HuH-7 (cell line): Measurements from ENCODE around the gene PRKCB.
"Not testable (repeated sequence)": the region's sequence is repeated elsewhere in the genome, so short reads cannot be mapped to it uniquely, and the experiment has no call there.

Experiments
- DNase-seq: peaks from one replicate; pipeline ENCODE4 v3.0.0; 2011; ENCODE audit warnings: low spot score

The PRKCB gene

DNA sequence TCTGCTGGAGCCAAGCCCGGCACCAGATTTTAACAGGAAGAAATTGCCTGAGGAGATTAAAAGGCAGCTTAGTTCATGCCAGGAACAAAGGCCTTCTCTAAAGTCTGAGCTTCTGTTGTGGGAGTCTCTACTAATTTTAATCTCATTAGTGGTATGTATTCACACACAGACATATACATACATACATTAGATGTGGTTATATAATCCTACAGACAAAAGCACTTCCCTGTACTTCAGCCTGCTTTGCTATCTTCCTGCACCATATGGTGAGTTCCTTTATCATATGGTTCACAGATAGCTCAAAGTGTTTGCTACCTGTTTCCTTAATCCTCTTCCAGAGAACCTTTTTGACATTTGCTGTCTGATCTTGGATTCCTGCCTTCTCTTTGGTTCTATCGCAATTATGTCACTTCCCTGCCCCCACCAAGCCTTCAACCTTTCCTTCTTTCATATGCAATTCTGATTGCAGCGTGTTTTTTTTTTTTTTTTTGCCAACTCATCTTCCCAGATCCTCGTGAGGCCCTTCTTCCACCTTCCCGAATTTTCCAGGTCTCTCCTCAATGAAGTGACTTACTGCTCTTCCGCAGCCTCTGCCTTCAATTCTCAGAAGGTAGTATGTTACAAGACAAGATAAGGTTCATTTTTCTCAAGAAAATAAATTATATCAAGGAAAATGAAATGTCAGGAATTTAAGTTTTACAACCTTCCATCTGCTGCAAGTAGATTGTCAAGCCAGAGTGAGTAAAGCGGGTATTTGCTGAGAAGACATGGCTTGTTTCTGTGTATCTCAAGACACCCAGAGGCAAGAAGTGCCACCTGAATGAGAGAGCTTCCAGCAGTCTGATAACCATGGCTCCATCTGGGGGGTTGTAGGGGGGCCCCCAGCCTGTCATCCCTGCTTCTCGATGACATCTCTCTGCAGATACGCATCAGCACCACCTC is 300.1 kb downstream of the PRKCB start:
- no peak for DNase-seq

DNA sequence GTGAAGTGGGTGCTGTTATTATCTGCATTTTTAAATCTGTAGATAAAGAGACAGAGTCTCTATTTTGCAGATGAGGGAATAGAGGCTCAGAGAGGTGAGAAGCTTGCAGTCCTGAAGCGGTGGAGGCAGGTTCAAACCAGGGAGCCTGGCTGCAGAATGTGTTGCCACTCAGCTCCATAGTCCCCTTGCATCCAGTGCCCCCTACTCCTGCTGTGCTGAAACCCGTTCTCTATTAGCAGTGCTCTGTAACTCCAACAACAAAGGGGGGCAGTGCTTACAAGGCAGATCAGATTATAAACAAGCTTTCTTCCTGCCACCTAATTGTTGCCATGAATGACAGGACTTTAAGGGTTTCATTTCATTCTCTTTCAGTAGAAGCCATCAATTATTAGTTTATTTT is 302.2 kb downstream of the PRKCB start:
- no peak for DNase-seq

DNA sequence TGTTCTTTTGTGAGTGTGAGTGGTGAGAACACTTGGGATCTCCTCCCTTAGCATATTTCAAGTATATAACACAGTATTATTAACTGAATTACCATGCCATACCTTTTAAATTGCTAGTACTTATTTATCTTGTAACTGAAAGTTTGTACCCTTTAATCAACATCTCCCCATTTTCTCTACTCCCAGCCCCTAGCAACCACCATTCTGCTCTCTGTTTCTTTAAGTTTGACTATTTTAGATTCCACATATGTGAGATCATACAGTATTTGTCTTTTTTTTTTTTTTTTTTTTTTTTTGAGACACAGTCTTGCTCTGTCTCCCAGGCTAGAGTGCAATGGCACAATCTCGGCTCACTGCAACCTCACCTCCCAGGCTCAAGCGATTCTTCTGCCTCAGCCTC is 302.8 kb downstream of the PRKCB start:
- DNase-seq = no peak

GRCh38 chr16:24139282-24139681 is 303.5 kb downstream of the PRKCB start:
- no peak for DNase-seq

- DNase-seq = no peak
Observed at GRCh38 chr16:24140730-24141129, 304.9 kb downstream of the PRKCB start.

- no peak for DNase-seq
Observed at GRCh38 chr16:24141466-24141865, 305.7 kb downstream of the PRKCB start.

DNA sequence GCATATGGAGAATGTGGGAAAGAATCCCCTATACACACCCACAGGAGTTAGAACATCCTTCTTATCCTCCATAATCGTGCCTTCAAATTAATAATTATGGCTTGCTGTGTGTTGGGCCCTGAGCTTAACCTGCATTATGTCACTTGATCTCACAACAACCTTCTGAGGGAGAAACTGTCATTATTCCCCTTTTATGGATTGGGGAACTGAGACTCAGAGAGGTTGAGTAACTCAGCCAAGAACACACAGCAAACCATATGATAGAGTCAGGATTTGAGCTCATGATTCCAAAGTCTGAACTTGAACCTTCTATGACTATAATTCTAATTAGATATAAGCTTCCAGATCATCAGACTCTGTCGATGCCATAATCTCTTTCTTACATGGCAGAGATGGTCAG is 306.1 kb downstream of the PRKCB start:
- DNase-seq = no peak

- DNase-seq = no peak
Observed at GRCh38 chr16:24145927-24146326, 310.1 kb downstream of the PRKCB start.

- DNase-seq = no peak
Observed at GRCh38 chr16:24146518-24146917, 310.7 kb downstream of the PRKCB start.

GRCh38 chr16:24149102-24149501 is 313.3 kb downstream of the PRKCB start:
- no peak for DNase-seq

DNA sequence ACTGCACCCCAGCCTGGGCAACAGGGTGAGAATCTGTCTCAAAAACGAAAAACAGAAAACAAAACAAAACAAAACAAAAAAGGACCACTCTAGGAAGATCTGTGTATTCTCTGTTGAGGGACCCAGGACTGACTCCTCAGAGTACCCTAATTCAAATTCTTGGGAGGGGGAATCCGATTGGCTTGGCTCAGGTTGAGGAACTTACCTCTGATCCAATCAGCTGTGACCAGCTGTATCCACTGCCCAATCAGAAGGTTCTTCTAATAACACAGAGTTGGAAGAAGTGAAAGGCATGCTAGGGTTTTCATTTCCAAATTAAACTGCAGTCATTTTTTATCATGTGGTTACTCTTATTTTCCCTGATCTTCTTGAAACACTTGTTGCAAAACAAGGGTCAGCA is 314.5 kb downstream of the PRKCB start:
- DNase-seq = no peak

DNA sequence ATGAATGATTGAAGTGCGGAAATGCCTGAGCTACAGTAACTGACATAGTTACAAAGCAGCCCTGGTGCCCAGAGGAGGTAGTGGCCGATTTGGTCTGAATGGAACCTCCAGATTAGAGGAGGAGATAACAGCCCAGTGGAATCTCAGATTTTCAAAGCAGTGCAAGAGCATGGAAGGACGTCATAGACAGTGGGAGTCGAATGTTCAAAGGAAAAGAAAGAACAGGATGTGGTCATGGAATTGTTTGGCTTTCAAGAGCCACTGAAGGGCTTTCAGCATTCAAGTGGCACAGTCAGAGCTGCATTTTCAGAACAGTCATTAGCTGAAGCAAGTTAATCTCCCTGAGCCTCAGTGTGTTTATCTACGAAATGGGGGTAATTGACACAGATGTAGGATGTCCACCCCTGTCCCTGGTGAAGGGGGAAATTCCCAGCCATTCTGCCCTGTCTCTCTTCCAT is 315.7 kb downstream of the PRKCB start:
- DNase-seq = no peak

DNA sequence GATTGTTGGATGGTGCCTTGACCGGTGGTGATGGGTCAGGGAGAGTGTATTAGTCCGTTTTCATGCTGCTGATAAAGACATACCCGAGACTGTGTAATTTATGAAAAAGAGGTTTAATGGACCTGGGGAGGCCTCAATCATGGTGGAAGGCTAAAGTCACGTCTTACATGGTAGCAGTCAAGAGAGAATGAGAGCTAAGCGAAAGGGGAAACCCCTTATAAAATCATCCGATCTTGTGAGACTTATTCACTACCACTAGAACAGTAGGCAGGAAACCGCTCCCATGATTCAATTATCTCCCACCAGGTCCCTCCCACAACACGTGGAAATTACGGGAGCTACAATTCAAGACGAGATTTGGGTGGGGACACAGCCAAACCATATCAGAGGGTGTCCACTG is 316.3 kb downstream of the PRKCB start:
- not testable (repeated sequence) for DNase-seq

- DNase-seq = no peak
Observed at GRCh38 chr16:24152826-24153225, 317.0 kb downstream of the PRKCB start.

GRCh38 chr16:24156777-24157176 is 321.0 kb downstream of the PRKCB start:
- no peak for DNase-seq

GRCh38 chr16:24163935-24164334 is 328.2 kb downstream of the PRKCB start:
- DNase-seq = no peak

GRCh38 chr16:24164416-24164815 is 328.6 kb downstream of the PRKCB start:
- DNase-seq = no peak

DNA sequence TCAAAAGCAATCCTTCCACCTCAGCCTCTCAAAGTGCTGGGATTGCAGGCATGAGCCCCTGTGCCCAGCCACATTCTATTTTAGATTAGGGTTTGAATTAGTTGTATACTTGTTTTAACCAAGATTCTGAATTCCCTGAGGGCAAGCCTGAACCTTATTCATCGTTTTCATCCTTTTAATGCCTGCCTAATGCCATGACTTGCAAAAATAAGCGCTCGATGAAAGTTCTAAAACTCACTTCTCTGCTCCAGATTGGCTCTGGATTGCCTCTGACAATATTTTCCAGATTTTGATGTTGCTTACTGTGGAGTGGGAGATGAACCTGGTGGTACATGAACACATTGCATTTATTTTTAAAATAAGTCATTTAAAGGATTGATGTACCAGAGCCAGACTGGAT is 329.5 kb downstream of the PRKCB start:
- no peak for DNase-seq

- DNase-seq = no peak
Observed at GRCh38 chr16:24166661-24167528, 331.1 kb downstream of the PRKCB start.

GRCh38 chr16:24168856-24169255 is 333.1 kb downstream of the PRKCB start:
- no peak for DNase-seq

DNA sequence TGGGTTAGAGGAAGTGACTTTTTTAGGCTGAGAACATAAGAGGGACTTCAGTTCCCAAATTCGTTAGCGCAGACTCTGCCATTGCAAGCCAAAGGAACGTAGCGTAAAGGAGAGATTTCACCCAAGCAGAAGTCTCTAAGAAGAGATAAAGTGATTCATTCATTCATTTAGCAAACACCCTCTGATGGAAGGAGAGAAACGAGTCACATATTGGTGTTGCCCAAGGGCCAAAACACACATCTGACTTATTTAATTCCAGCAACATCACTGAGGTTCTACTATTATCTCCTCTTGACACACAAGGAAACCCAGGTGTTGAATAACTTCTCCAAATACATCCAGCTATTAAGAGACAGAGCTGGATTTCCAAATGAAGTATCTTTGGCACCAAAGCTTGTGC is 334.6 kb downstream of the PRKCB start:
- DNase-seq = no peak

- no peak for DNase-seq
Observed at GRCh38 chr16:24174504-24174903, 338.7 kb downstream of the PRKCB start.

- no peak for DNase-seq
Observed at GRCh38 chr16:24174957-24175356, 339.2 kb downstream of the PRKCB start.
